Measurements from ENCODE around the gene ITGAV. TPM values are rescaled to one million over a fixed set of nuclear protein-coding genes. Genes with fewer than 3 reads are reported as not detected.

The ITGAV gene
- total RNA-seq, 2 experiments from 2014 or later: 5.1 to 6.0 TPM

DNA sequence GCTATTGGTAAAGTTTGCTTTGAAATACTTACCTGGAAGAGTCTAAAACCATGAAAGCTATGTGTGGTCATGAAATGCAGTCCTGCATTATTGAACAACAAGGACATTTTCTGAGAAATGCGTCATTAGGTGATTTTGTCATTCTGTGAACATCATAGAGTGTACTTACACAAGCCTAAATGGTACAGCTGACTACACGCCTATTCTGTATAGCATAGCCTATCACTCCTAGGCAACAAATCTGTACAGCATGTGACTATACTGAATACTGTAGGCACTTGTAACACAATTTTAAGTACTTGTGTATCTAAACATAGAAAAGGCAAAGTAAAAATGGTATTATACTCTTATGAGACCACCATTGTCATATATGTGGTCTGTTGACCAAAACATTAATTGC is 112.2 kb downstream of the ITGAV start:
- intact Hi-C loops (cut with DNase I, micrococcal nuclease): no loop called here
- no peak for DNase-seq
- Mint-ChIP-seq H3K9me3 (ENCODE audit: low read depth) (no peaks in the 10 kb centered on the region), H3K4me3 (no peak overlapping the region), H3K27ac (no peak overlapping the region), H3K36me3 (ENCODE audit: low read depth) (no peaks in the 10 kb centered on the region), H3K4me1 (no peaks in the 10 kb centered on the region), H3K27me3 (peaks cover 12% of the 10 kb centered on the region)
- no peak for ATAC-seq
- ChIA-PET CTCF (no interaction called here), POLR2A (no interaction called here)

GRCh38 chr2:186702501-186702900 is 112.6 kb downstream of the ITGAV start:
- POLR2A ChIA-PET: no interaction called here
- H3K27ac Mint-ChIP-seq: no peak overlapping the region
- no peak for DNase-seq

DNA sequence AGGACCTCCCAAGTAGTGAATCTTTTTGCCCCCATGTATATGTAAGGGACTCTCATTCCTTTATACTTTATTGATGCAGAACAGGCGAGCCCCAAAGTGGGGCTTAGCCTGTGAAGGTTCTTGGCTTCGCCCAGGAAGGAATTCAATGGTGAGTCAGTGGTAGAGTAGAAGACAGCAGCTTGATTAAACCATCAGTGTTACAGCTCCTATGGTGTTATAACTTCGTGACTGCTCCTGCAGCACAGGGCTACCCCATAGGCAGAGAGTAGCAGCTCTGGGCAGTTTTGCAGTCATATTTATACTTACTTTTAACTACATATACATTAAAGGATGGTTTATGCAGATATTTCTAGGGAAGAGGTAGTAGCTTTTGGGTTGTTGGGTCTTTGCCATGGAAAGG is 115.0 kb downstream of the ITGAV start:
- ATAC-seq: no peak
- no peak for DNase-seq
- POLR2A ChIA-PET: no interaction called here
- intact Hi-C loops (cut with DNase I, micrococcal nuclease): no loop called here
- Mint-ChIP-seq H3K27me3 (peaks cover 6% of the 10 kb centered on the region), H3K27ac (no peak overlapping the region), H3K4me3 (no peak overlapping the region), H3K4me1 (no peaks in the 10 kb centered on the region), H3K36me3 (ENCODE audit: low read depth) (no peaks in the 10 kb centered on the region), H3K9me3 (ENCODE audit: low read depth) (no peaks in the 10 kb centered on the region)
- CTCF ChIA-PET: no interaction called here

More at GRCh38 chr2:186702501-186702900, 112.6 kb downstream of the ITGAV start:
- H3K9me3 Mint-ChIP-seq (ENCODE audit: low read depth): no peaks in the 10 kb centered on the region
- no peak overlapping the region for H3K4me3 Mint-ChIP-seq
- H3K27me3 Mint-ChIP-seq: peaks cover 12% of the 10 kb centered on the region
- CTCF ChIA-PET: no interaction called here
- intact Hi-C loops (cut with DNase I, micrococcal nuclease): no loop called here
- no peaks in the 10 kb centered on the region for H3K36me3 Mint-ChIP-seq (ENCODE audit: low read depth)
- no peak for ATAC-seq
- H3K4me1 Mint-ChIP-seq: no peaks in the 10 kb centered on the region

GRCh38 chr2:186709529-186710450 is 119.9 kb downstream of the ITGAV start:
- Mint-ChIP-seq H3K27me3 (peaks cover 2% of the 10 kb centered on the region), H3K9me3 (ENCODE audit: low read depth) (no peaks in the 10 kb centered on the region), H3K4me3 (no peak overlapping the region), H3K4me1 (no peaks in the 10 kb centered on the region), H3K36me3 (ENCODE audit: low read depth) (no peaks in the 10 kb centered on the region), H3K27ac (no peak overlapping the region)
- CTCF ChIA-PET: interaction anchor here (0.9 kb wide), 1 partner anchor 10 kb away, joined by 5 read pairs; no protein-coding TSS in a partner anchor
- ATAC-seq: no peak
- POLR2A ChIA-PET: no interaction called here
- DNase-seq: no peak
- intact Hi-C loops (cut with DNase I, micrococcal nuclease): no loop called here

DNA sequence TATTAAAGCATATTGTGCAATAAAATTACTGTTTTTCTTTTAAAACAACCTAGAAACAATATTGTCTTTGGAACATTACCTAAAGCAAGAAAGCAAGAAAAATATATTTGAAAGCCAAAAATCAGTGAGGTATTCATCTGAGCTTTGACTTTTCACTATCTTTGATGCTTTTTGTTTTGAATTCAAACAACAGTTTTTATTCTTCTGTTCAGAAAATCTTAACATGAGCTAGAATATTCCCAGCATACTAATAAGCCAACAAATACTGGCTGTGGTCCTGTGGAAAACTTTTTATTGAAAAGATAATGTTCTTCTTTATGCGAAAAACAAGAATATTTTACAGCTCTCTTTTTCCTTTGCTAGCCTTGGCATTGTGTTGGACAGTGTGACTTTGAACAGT is 123.8 kb downstream of the ITGAV start:
- H3K36me3 Mint-ChIP-seq (ENCODE audit: low read depth): no peaks in the 10 kb centered on the region
- DNase-seq (no peak), ATAC-seq (no peak)
- ChIA-PET POLR2A (no interaction called here), CTCF (no interaction called here)
- H3K4me1 Mint-ChIP-seq: no peaks in the 10 kb centered on the region
- intact Hi-C loops (cut with DNase I, micrococcal nuclease): no loop called here
- H3K27me3 Mint-ChIP-seq: peaks cover 2% of the 10 kb centered on the region
- H3K27ac Mint-ChIP-seq: no peak overlapping the region
- H3K4me3 Mint-ChIP-seq: no peak overlapping the region
- H3K9me3 Mint-ChIP-seq (ENCODE audit: low read depth): no peaks in the 10 kb centered on the region

DNA sequence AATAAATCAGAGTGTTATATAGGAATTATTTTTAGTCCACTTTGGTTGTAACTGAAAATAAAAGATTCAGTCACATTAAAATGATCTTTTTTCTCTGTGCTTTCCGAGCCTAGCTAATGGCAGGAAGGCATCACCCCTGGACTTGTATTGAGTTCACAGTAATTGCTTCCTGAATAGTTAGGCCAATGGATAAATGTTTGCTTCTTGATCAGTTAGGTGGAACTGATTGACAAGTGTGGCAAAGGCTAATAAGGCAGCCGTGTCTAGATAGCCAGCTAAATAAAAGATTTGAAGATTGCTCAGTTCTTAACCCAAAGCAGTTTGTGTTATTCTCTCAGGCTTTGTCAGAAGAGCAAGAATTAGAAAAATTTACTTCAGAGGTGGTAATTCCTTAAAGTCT is 124.8 kb downstream of the ITGAV start:
- Mint-ChIP-seq H3K4me1 (no peaks in the 10 kb centered on the region), H3K36me3 (ENCODE audit: low read depth) (no peaks in the 10 kb centered on the region), H3K4me3 (no peak overlapping the region), H3K27me3 (no peaks in the 10 kb centered on the region), H3K9me3 (ENCODE audit: low read depth) (no peaks in the 10 kb centered on the region), H3K27ac (no peak overlapping the region)
- intact Hi-C loops (cut with DNase I, micrococcal nuclease): no loop called here
- DNase-seq: no peak
- ATAC-seq: no peak
- ChIA-PET POLR2A (no interaction called here), CTCF (interaction anchor here (0.7 kb wide), 1 partner anchor 467 kb away, joined by 3 read pairs; no protein-coding TSS in a partner anchor)

GRCh38 chr2:186716004-186716403 is 126.1 kb downstream of the ITGAV start:
- Mint-ChIP-seq H3K4me3 (no peak overlapping the region), H3K36me3 (ENCODE audit: low read depth) (no peaks in the 10 kb centered on the region), H3K27me3 (no peaks in the 10 kb centered on the region), H3K9me3 (ENCODE audit: low read depth) (no peaks in the 10 kb centered on the region), H3K27ac (no peak overlapping the region), H3K4me1 (no peaks in the 10 kb centered on the region)
- ChIA-PET CTCF (no interaction called here), POLR2A (no interaction called here)
- intact Hi-C loops (cut with DNase I, micrococcal nuclease): no loop called here
- DNase-seq (no peak), ATAC-seq (no peak)

DNA sequence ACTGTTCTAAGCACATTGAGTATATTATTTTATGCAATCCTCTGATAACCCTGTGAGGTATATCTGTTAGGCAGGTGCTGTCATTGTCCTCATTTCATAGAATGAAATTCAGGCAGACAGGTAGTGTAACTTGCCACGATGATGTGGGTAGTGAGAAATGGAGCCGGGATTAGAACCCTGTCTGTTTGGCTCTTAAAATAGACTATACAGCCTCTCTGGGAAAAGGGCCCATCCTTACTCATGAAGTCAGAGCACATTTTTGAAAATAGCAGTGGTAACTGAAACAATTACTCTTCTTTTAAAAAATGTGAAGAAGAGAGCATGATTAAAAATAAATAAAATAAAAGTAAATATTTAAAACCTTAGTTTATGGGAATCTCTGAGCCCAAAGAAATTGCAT is 127.0 kb downstream of the ITGAV start:
- Mint-ChIP-seq H3K27ac (no peak overlapping the region), H3K4me3 (no peak overlapping the region), H3K27me3 (no peaks in the 10 kb centered on the region), H3K4me1 (no peaks in the 10 kb centered on the region), H3K36me3 (ENCODE audit: low read depth) (no peaks in the 10 kb centered on the region), H3K9me3 (ENCODE audit: low read depth) (no peaks in the 10 kb centered on the region)
- ATAC-seq (no peak), DNase-seq (no peak)
- ChIA-PET CTCF (no interaction called here), POLR2A (no interaction called here)
- intact Hi-C loops (cut with DNase I, micrococcal nuclease): no loop called here

- Mint-ChIP-seq H3K27me3 (no peaks in the 10 kb centered on the region), H3K4me1 (no peaks in the 10 kb centered on the region), H3K4me3 (no peak overlapping the region), H3K36me3 (ENCODE audit: low read depth) (no peaks in the 10 kb centered on the region), H3K27ac (no peak overlapping the region), H3K9me3 (ENCODE audit: low read depth) (no peaks in the 10 kb centered on the region)
- no peak for ATAC-seq
- ChIA-PET CTCF (no interaction called here), POLR2A (no interaction called here)
- DNase-seq: no peak
- intact Hi-C loops (cut with DNase I, micrococcal nuclease): no loop called here
Observed at GRCh38 chr2:186717320-186718007, 127.6 kb downstream of the ITGAV start.

- CTCF ChIA-PET: no interaction called here
- no peaks in the 10 kb centered on the region for H3K36me3 Mint-ChIP-seq (ENCODE audit: low read depth)
- no peak overlapping the region for H3K27ac Mint-ChIP-seq
- H3K9me3 Mint-ChIP-seq (ENCODE audit: low read depth): no peaks in the 10 kb centered on the region
- H3K27me3 Mint-ChIP-seq: no peaks in the 10 kb centered on the region
- POLR2A ChIA-PET: no interaction called here
- no peaks in the 10 kb centered on the region for H3K4me1 Mint-ChIP-seq
- intact Hi-C loops (cut with DNase I, micrococcal nuclease): no loop called here
- H3K4me3 Mint-ChIP-seq: no peak overlapping the region
- no peak for DNase-seq
- no peak for ATAC-seq
Observed at GRCh38 chr2:186718122-186718521, 128.3 kb downstream of the ITGAV start.

GRCh38 chr2:186718903-186719302 is 129.0 kb downstream of the ITGAV start:
- POLR2A ChIA-PET: no interaction called here
- CTCF ChIA-PET: no interaction called here
- Mint-ChIP-seq H3K9me3 (ENCODE audit: low read depth) (no peaks in the 10 kb centered on the region), H3K27me3 (no peaks in the 10 kb centered on the region), H3K4me1 (no peaks in the 10 kb centered on the region), H3K27ac (no peak overlapping the region), H3K4me3 (no peak overlapping the region), H3K36me3 (ENCODE audit: low read depth) (no peaks in the 10 kb centered on the region)
- ATAC-seq: no peak
- intact Hi-C loops (cut with DNase I, micrococcal nuclease): no loop called here
- DNase-seq: no peak

- ATAC-seq (no peak), DNase-seq (no peak)
- H3K4me1 Mint-ChIP-seq: no peaks in the 10 kb centered on the region
- H3K27ac Mint-ChIP-seq: no peak overlapping the region
- intact Hi-C loops (cut with DNase I, micrococcal nuclease): no loop called here
- ChIA-PET CTCF (no interaction called here), POLR2A (no interaction called here)
- no peak overlapping the region for H3K4me3 Mint-ChIP-seq
- H3K9me3 Mint-ChIP-seq (ENCODE audit: low read depth): no peaks in the 10 kb centered on the region
- no peaks in the 10 kb centered on the region for H3K36me3 Mint-ChIP-seq (ENCODE audit: low read depth)
- no peaks in the 10 kb centered on the region for H3K27me3 Mint-ChIP-seq
Observed at GRCh38 chr2:186721956-186722355, 132.1 kb downstream of the ITGAV start.

Measured in activated CD4-positive, alpha-beta T cell treated with anti-CD3 and anti-CD28 coated beads for 36 hours (primary cell).